Left colon (tissue), 2 donors: ENCODE data around the gene PXDN. TPM values are rescaled to one million over a fixed set of nuclear protein-coding genes. Genes with fewer than 3 reads are reported as not detected.
A peak's percentile ranks its signal among the peaks of the same experiment; 100 is the strongest.
"Not testable (repeated sequence)": the region's sequence is repeated elsewhere in the genome, so short reads cannot be mapped to it uniquely, and the experiment has no call there.

Experiments used
- ATAC-seq: fragments of 200-7000 bp; cut with Tn5 transposase; one replicate; pipeline ENCODE4 v1.9.1; 2020; ENCODE audit warnings: mild to moderate bottlenecking, moderate library complexity
- DNase-seq, 2 donors: peaks; one replicate each; pipeline ENCODE4 v3.0.0-alpha.2; 2020
- intact Hi-C, 2 donors: fragments of 100-400 bp; cut with DNase I in 1 of 2; cut with micrococcal nuclease in 1 of 2; formaldehyde crosslinking; loops; one replicate each; pipeline versions ENCODE4 v1.11.2 to v1.14.0; 2022; cut with DNase I, micrococcal nuclease
- total RNA-seq, 2 donors: library from RNA; stranded (reverse); fragmentation: NEBNext Ultra II Directional; extraction: Animal tissue kit (Norgen Biotek cat#: 25700); gene quantifications; one replicate each; pipeline ENCODE4 v1.2.1, GENCODE V29; 2021
- donor health status: DM: no; HTN: no; CAD: no.
- donor health status: DM: yes; HTN: yes; CAD: no.

PXDN gene
- total RNA-seq, 2 donors from 2014 or later: 11.6 to 13.3 TPM

GRCh38 chr2:1681323-1682180, 62.8 kb downstream of the PXDN start:
- no peak for DNase-seq
- intact Hi-C loops: no loop called here
- no peak for ATAC-seq

GRCh38 chr2:1681017-1681318, 63.3 kb downstream of the PXDN start:
- no peak for ATAC-seq
- no peak for DNase-seq
- intact Hi-C loops: no loop called here

GRCh38 chr2:1680222-1681016, 63.9 kb downstream of the PXDN start:
- ATAC-seq: no peak
- intact Hi-C loops: no loop called here
- no peak for DNase-seq

- intact Hi-C loops: loop anchor here in 1 of 2 donors (10.0 kb wide), 1 partner anchor 65 kb away; the partner anchor contains the start of gene PXDN
- not testable (repeated sequence) for ATAC-seq, DNase-seq
Observed at GRCh38 chr2:1679488-1680039, 64.8 kb downstream of the PXDN start.

GRCh38 chr2:1679065-1679464, 65.2 kb downstream of the PXDN start:
- ATAC-seq, DNase-seq: not testable (repeated sequence)
- intact Hi-C loops: loop anchor here in 1 of 2 donors (10.0 kb wide), 1 partner anchor 66 kb away; the partner anchor contains the start of gene PXDN

GRCh38 chr2:1678609-1679008, 65.7 kb downstream of the PXDN start:
- no peak for DNase-seq
- ATAC-seq: no peak
- intact Hi-C loops: loop anchor here in 1 of 2 donors (10.0 kb wide), 1 partner anchor 66 kb away; the partner anchor contains the start of gene PXDN

GRCh38 chr2:1677821-1678165, 66.5 kb downstream of the PXDN start:
- DNase-seq (no peak), ATAC-seq (no peak)
- intact Hi-C loops: loop anchor here in 1 of 2 donors (10.0 kb wide), 1 partner anchor 67 kb away; the partner anchor contains the start of gene PXDN

GRCh38 chr2:1676913-1677820, 67.1 kb downstream of the PXDN start:
- ATAC-seq (no peak), DNase-seq (no peak)
- intact Hi-C loops: loop anchor here in 1 of 2 donors (10.0 kb wide), 1 partner anchor 68 kb away; the partner anchor contains the start of gene PXDN

GRCh38 chr2:1676091-1676912, 68.0 kb downstream of the PXDN start:
- ATAC-seq (no peak), DNase-seq (no peak)
- intact Hi-C loops: loop anchor here in 1 of 2 donors (10.0 kb wide), 1 partner anchor 68 kb away; the partner anchor contains the start of gene PXDN

GRCh38 chr2:1675633-1676032, 68.7 kb downstream of the PXDN start:
- DNase-seq (peak in 1 of 2 donors; percentile 70), ATAC-seq (peak; percentile 26)
- intact Hi-C loops: loop anchor here in 1 of 2 donors (10.0 kb wide), 1 partner anchor 69 kb away; the partner anchor contains the start of gene PXDN

GRCh38 chr2:1674766-1675397, 69.4 kb downstream of the PXDN start:
- no peak for ATAC-seq
- intact Hi-C loops: loop anchor here in 1 of 2 donors (10.0 kb wide), 1 partner anchor 70 kb away; the partner anchor contains the start of gene PXDN

GRCh38 chr2:1674276-1674675, 70.0 kb downstream of the PXDN start:
- ATAC-seq (no peak), DNase-seq (no peak)
- intact Hi-C loops: loop anchor here in 1 of 2 donors (10.0 kb wide), 1 partner anchor 71 kb away; the partner anchor contains the start of gene PXDN

More at GRCh38 chr2:1674766-1675397, 69.4 kb downstream of the PXDN start:
- DNase-seq: peak in 1 of 2 donors; percentile 22

GRCh38 chr2:1673160-1673944, 71.0 kb downstream of the PXDN start:
- intact Hi-C loops: loop anchor here in 1 of 2 donors (10.0 kb wide), 1 partner anchor 71 kb away; the partner anchor contains the start of gene PXDN
- no peak for ATAC-seq
- no peak for DNase-seq

GRCh38 chr2:1672738-1673137, 71.6 kb downstream of the PXDN start:
- no peak for ATAC-seq
- DNase-seq: no peak
- intact Hi-C loops: loop anchor here in 1 of 2 donors (10.0 kb wide), 1 partner anchor 72 kb away; the partner anchor contains the start of gene PXDN

- DNase-seq: no peak
- intact Hi-C loops: loop anchor here in 1 of 2 donors (10.0 kb wide), 1 partner anchor 73 kb away; the partner anchor contains the start of gene PXDN
- no peak for ATAC-seq
Observed at GRCh38 chr2:1671916-1672315, 72.4 kb downstream of the PXDN start.

- DNase-seq: peak in 1 of 2 donors; percentile 15
- intact Hi-C loops: loop anchor here in 1 of 2 donors (10.0 kb wide), 1 partner anchor 74 kb away; the partner anchor contains the start of gene PXDN
- ATAC-seq: no peak
Observed at GRCh38 chr2:1670636-1671035, 73.7 kb downstream of the PXDN start.
